Gastrocnemius medialis (tissue), 4 donors: ENCODE data around the gene APC2. TPM values are rescaled to one million over a fixed set of nuclear protein-coding genes. Genes with fewer than 3 reads are reported as not detected.

Experiments used
- ATAC-seq, 2 donors: fragments of 150-250 bp; one replicate each; pipeline ENCODE4 v1.9.1; 2016
- DNase-seq, 2 donors: peaks; one replicate each; pipeline ENCODE4 v3.0.0-alpha.2; 2019
- H3K27ac ChIP-seq, 4 donors: fragments of 200-600 bp; sonication (generic); 1 replicate in 1 of 4; 2 replicates in 3 of 4; pipeline ENCODE4 v1.5.1; 2016 to 2018; ENCODE audit warnings: mild to moderate bottlenecking in 2 of 4, moderate library complexity in 1 of 4
- H3K27me3 ChIP-seq, 3 donors: fragments of 200-600 bp; sonication (generic) in 2 of 3; 1 replicate in 1 of 3; 2 replicates in 2 of 3; pipeline versions ENCODE4 v1.5.1 to v1.6.0; 2016 to 2019; ENCODE audit warnings: mild to moderate bottlenecking in 1 of 3, moderate library complexity in 1 of 3
- H3K36me3 ChIP-seq, 2 donors: fragments of 200-600 bp; sonication (generic) in 1 of 2; one replicate each; pipeline ENCODE4 v1.5.1; 2017 to 2018
- H3K4me1 ChIP-seq, 2 donors: fragments of 200-600 bp; sonication (generic) in 1 of 2; one replicate each; pipeline ENCODE4 v1.5.1; 2016 to 2017; ENCODE audit warnings: mild to moderate bottlenecking in 2 of 2
- H3K4me3 ChIP-seq, 4 donors: fragments of 200-600 bp; sonication (generic) in 3 of 4; 1 replicate in 1 of 4; 2 replicates in 3 of 4; pipeline ENCODE4 v1.5.1; 2016 to 2019; ENCODE audit warnings: mild to moderate bottlenecking in 2 of 4
- H3K9me3 ChIP-seq, 3 donors: fragments of 200-600 bp; sonication (generic) in 2 of 3; 1 replicate in 1 of 3; 2 replicates in 2 of 3; pipeline ENCODE4 v1.5.1; 2016 to 2019
- CTCF ChIP-seq, 5 experiments: fragments of 450-650 bp in 3 of 5; fragments of 200-600 bp in 2 of 5; sonication (generic) in 2 of 5; IDR thresholded peaks in 4 of 5; conservative IDR thresholded peaks in 1 of 5; 1 replicate in 4 of 5; 2 replicates in 1 of 5; pipeline ENCODE4 v1.5.1; 2016 to 2019; ENCODE audit warnings: antibody characterized with exemption in 5 of 5, mild to moderate bottlenecking in 3 of 5, moderate library complexity in 3 of 5
- POLR2A ChIP-seq, 2 donors: fragments of 450-650 bp; IDR thresholded peaks; one replicate each; pipeline ENCODE4 v1.6.1; 2017; ENCODE audit warnings: antibody characterized with exemption in 2 of 2, mild to moderate bottlenecking in 2 of 2, moderate library complexity in 2 of 2
- in situ Hi-C, 4 donors: fragments of 200-750 bp; cut with MboI; loops; one replicate each; pipeline versions ENCODE4 v1.15.0 to v1.8.0; 2017; ENCODE audit warnings: low sequenced_read_pairs in 4 of 4
- intact Hi-C: fragments of 100-400 bp; cut with DNase I; formaldehyde crosslinking; loops from one replicate; pipeline ENCODE4 v1.15.1; 2023; ENCODE audit warnings: low total_unique reads
- total RNA-seq, 4 donors: library from RNA; depleted of rRNA; stranded (reverse); fragments of >200 nt; gene quantifications; one replicate each; pipeline versions ENCODE4 v1.1.0 to v1.2.3, GENCODE V29; 2016

APC2 gene
- total RNA-seq, 4 donors from 2014 or later = 0.04 TPM; not detected in 3

- H3K4me3 ChIP-seq = no peak overlapping the region
- TF ChIP-seq CTCF (IDR thresholded peaks at IDR 0.05 in 4 of 5, conservative IDR thresholded peaks at IDR 0.05 in 1 of 5) = no peak
- TF ChIP-seq POLR2A (IDR thresholded peaks at IDR 0.05) = no peak
- ATAC-seq (no peak), DNase-seq (no peak)
- no peaks in the 10 kb centered on the region for H3K9me3 ChIP-seq
- in situ Hi-C loops = no loop called here
- no peaks in the 10 kb centered on the region for H3K36me3 ChIP-seq
- peaks cover 66 to 70% (median 68%) of the 10 kb centered on the region in 3 donors for H3K27me3 ChIP-seq
- H3K27ac ChIP-seq = no peak overlapping the region
- no peaks in the 10 kb centered on the region for H3K4me1 ChIP-seq
- intact Hi-C loops = no loop called here
Measured at GRCh38 chr19:1447504-1447903, 2.4 kb upstream of the APC2 start.

- H3K4me3 ChIP-seq = no peak overlapping the region
- no peaks in the 10 kb centered on the region for H3K36me3 ChIP-seq
- intact Hi-C loops (no loop called here), in situ Hi-C loops (no loop called here)
- no peak overlapping the region for H3K27ac ChIP-seq
- no peaks in the 10 kb centered on the region for H3K4me1 ChIP-seq
- DNase-seq (no peak), ATAC-seq (no peak)
- TF ChIP-seq POLR2A (IDR thresholded peaks at IDR 0.05) (no peak), CTCF (IDR thresholded peaks at IDR 0.05 in 4 of 5, conservative IDR thresholded peaks at IDR 0.05 in 1 of 5) (no peak)
- H3K9me3 ChIP-seq = no peaks in the 10 kb centered on the region
- peaks cover 71 to 74% (median 72%) of the 10 kb centered on the region in 3 donors for H3K27me3 ChIP-seq
Measured at GRCh38 chr19:1447944-1448343, 2.0 kb upstream of the APC2 start.

GRCh38 chr19:1450735-1451731 is 1.1 kb downstream of the APC2 start:
- no peak overlapping the region for H3K27ac ChIP-seq
- intact Hi-C loops (no loop called here), in situ Hi-C loops (no loop called here)
- no peak overlapping the region for H3K4me3 ChIP-seq
- TF ChIP-seq POLR2A (IDR thresholded peaks at IDR 0.05) (no peak), CTCF (IDR thresholded peaks at IDR 0.05 in 4 of 5, conservative IDR thresholded peaks at IDR 0.05 in 1 of 5) (no peak)
- peaks cover 0 to 9% of the 10 kb centered on the region in 2 donors for H3K4me1 ChIP-seq
- no peaks in the 10 kb centered on the region for H3K36me3 ChIP-seq
- H3K9me3 ChIP-seq = no peaks in the 10 kb centered on the region
- ATAC-seq = no peak
- DNase-seq = no peak
- peaks cover 92 to 97% (median 94%) of the 10 kb centered on the region in 3 donors for H3K27me3 ChIP-seq

GRCh38 chr19:1451916-1452801 is 2.2 kb downstream of the APC2 start:
- Histone ChIP-seq H3K9me3 (no peaks in the 10 kb centered on the region), H3K36me3 (no peaks in the 10 kb centered on the region), H3K27me3 (peaks cover 92 to 98% (median 95%) of the 10 kb centered on the region in 3 donors), H3K4me1 (peaks cover 0 to 9% of the 10 kb centered on the region in 2 donors), H3K27ac (no peak overlapping the region), H3K4me3 (no peak overlapping the region)
- TF ChIP-seq POLR2A (IDR thresholded peaks at IDR 0.05) (no peak), CTCF (IDR thresholded peaks at IDR 0.05 in 4 of 5, conservative IDR thresholded peaks at IDR 0.05 in 1 of 5) (no peak)
- DNase-seq (no peak), ATAC-seq (no peak)
- in situ Hi-C loops = no loop called here
- intact Hi-C loops = no loop called here
